Choroid plexus epithelial cell (primary cell): ENCODE measurements around the gene DIPK1B.
"Not testable (repeated sequence)": the region's sequence is repeated elsewhere in the genome, so short reads cannot be mapped to it uniquely, and the experiment has no call there.

ENCODE experiments used
- DNase-seq: peaks from one replicate; pipeline ENCODE4 v3.0.0-alpha.2; 2010; ENCODE audit warnings: low read depth
- H3K4me3 ChIP-seq: 2 replicates; pipeline ENCODE4 v1.5.1; 2011; ENCODE audit warnings: low read depth, mild to moderate bottlenecking, control low read depth, low read length, moderate library complexity
- CTCF ChIP-seq: conservative IDR thresholded peaks from 2 replicates; pipeline ENCODE4 v1.5.1; 2011; ENCODE audit warnings: low read depth, mild to moderate bottlenecking, control low read depth, inconsistent platforms, low read length, moderate library complexity

The DIPK1B gene

GRCh38 chr9:136754626-136755301, 42.4 kb downstream of the DIPK1B start:
- H3K4me3 ChIP-seq: no peak overlapping the region
- DNase-seq: no peak
- no peak for TF ChIP-seq CTCF

- not testable (repeated sequence) for H3K4me3 ChIP-seq, DNase-seq
Measured at GRCh38 chr9:136755302-136756133, 43.1 kb downstream of the DIPK1B start.

- TF ChIP-seq CTCF: no peak
- H3K4me3 ChIP-seq: no peak overlapping the region
- DNase-seq: no peak
Measured at GRCh38 chr9:136756134-136756438, 43.7 kb downstream of the DIPK1B start.

GRCh38 chr9:136756836-136757235, 44.5 kb downstream of the DIPK1B start:
- no peak for TF ChIP-seq CTCF
- no peak for DNase-seq

GRCh38 chr9:136757328-136757727, 45.0 kb downstream of the DIPK1B start:
- no peak for DNase-seq
- no peak for TF ChIP-seq CTCF
- no peak overlapping the region for H3K4me3 ChIP-seq

More at GRCh38 chr9:136756836-136757235, 44.5 kb downstream of the DIPK1B start:
- H3K4me3 ChIP-seq: no peak overlapping the region

- DNase-seq: no peak
- no peak overlapping the region for H3K4me3 ChIP-seq
- TF ChIP-seq CTCF: no peak
Measured at GRCh38 chr9:136757751-136758140, 45.4 kb downstream of the DIPK1B start.

GRCh38 chr9:136759001-136759400, 46.6 kb downstream of the DIPK1B start:
- no peak for DNase-seq
- no peak for TF ChIP-seq CTCF
- no peak overlapping the region for H3K4me3 ChIP-seq
